H9 (cell line): Measurements from ENCODE around the gene NPIPA5. TPM values are rescaled to one million over a fixed set of nuclear protein-coding genes. Genes with fewer than 3 reads are reported as not detected.
A peak's percentile ranks its signal among the peaks of the same experiment; 100 is the strongest.

Experiments
- DNase-seq: peaks from one replicate; pipeline ENCODE4 v3.0.0-alpha.2; 2017
- H2AFZ ChIP-seq: one replicate; pipeline ENCODE4 v1.6.1; 2013; ENCODE audit warnings: mild to moderate bottlenecking, low read length, control low read depth, moderate library complexity
- H2AK5ac ChIP-seq: 2 replicates; pipeline ENCODE4 v1.6.1; 2013; ENCODE audit warnings: low read length, control low read depth, mixed read lengths; ENCODE audit not compliant: insufficient read length
- H2BK120ac ChIP-seq: one replicate; pipeline ENCODE4 v1.6.1; 2013; ENCODE audit warnings: low read depth, mild to moderate bottlenecking, low read length, control low read depth, inconsistent platforms; ENCODE audit not compliant: poor library complexity, severe bottlenecking
- H2BK12ac ChIP-seq: 2 replicates; pipeline ENCODE4 v1.6.1; 2013; ENCODE audit warnings: low read length, control low read depth, mixed read lengths, low read depth; ENCODE audit not compliant: insufficient read length
- H2BK15ac ChIP-seq: 2 replicates; pipeline ENCODE4 v1.6.1; 2013; ENCODE audit warnings: low read depth, low read length, control low read depth
- H2BK20ac ChIP-seq: one replicate; pipeline ENCODE4 v1.6.1; 2013; ENCODE audit warnings: low read depth, mild to moderate bottlenecking, low read length, control low read depth, inconsistent platforms; ENCODE audit not compliant: poor library complexity, severe bottlenecking
- H2BK5ac ChIP-seq: 2 replicates; pipeline ENCODE4 v1.6.1; 2013; ENCODE audit warnings: low read length, control low read depth, mixed read lengths; ENCODE audit not compliant: insufficient read length
- H3K14ac ChIP-seq: 2 replicates; pipeline ENCODE4 v1.6.1; 2013; ENCODE audit warnings: low read length, control low read depth; ENCODE audit not compliant: insufficient read depth
- H3K18ac ChIP-seq: 2 replicates; pipeline ENCODE4 v1.6.1; 2013; ENCODE audit warnings: low read depth, mild to moderate bottlenecking, mixed read lengths, low read length, control low read depth; ENCODE audit not compliant: insufficient read length
- H3K23ac ChIP-seq: 2 replicates; pipeline ENCODE4 v1.6.1; 2013; ENCODE audit warnings: low read length, control low read depth, mixed read lengths, low read depth; ENCODE audit not compliant: insufficient read length
- H3K23me2 ChIP-seq: 2 replicates; pipeline ENCODE4 v1.6.1; 2013; ENCODE audit warnings: low read depth, mild to moderate bottlenecking, mixed read lengths, low read length, control low read depth; ENCODE audit not compliant: insufficient read length, poor library complexity, severe bottlenecking
- H3K27ac ChIP-seq: 2 replicates; pipeline ENCODE4 v1.5.1; 2013; ENCODE audit warnings: low read length, control low read depth, mixed read lengths, low read depth; ENCODE audit not compliant: insufficient read length
- H3K27me3 ChIP-seq: 2 replicates; pipeline ENCODE4 v1.6.1; 2013; ENCODE audit warnings: low read length, control low read depth, inconsistent platforms; ENCODE audit not compliant: insufficient read depth
- H3K4ac ChIP-seq: 2 replicates; pipeline ENCODE4 v1.6.1; 2013; ENCODE audit warnings: low read depth, mild to moderate bottlenecking, control low read depth, inconsistent platforms, low read length, moderate library complexity
- H3K4me1 ChIP-seq: 2 replicates; pipeline ENCODE4 v1.6.1; 2013; ENCODE audit warnings: low read length, control low read depth, inconsistent platforms; ENCODE audit not compliant: insufficient read depth
- H3K4me2 ChIP-seq: 2 replicates; pipeline ENCODE4 v1.6.1; 2013; ENCODE audit warnings: low read length, control low read depth, mixed read lengths; ENCODE audit not compliant: insufficient read length, insufficient read depth
- H3K56ac ChIP-seq: 2 replicates; pipeline ENCODE4 v1.6.1; 2013; ENCODE audit warnings: low read depth, mild to moderate bottlenecking, mixed read lengths, low read length, control low read depth; ENCODE audit not compliant: insufficient read length
- H3K79me1 ChIP-seq: 2 replicates; pipeline ENCODE4 v1.6.1; 2013; ENCODE audit warnings: low read depth, mild to moderate bottlenecking, moderate library complexity, low read length, control low read depth, inconsistent platforms; ENCODE audit not compliant: insufficient read depth, poor library complexity, severe bottlenecking
- H3K79me2 ChIP-seq: 2 replicates; pipeline ENCODE4 v1.6.1; 2013; ENCODE audit warnings: low read length, control low read depth, inconsistent platforms; ENCODE audit not compliant: insufficient read depth
- H3K9ac ChIP-seq: 2 replicates; pipeline ENCODE4 v1.6.1; 2013; ENCODE audit warnings: low read length, control low read depth, mixed read lengths; ENCODE audit not compliant: insufficient read length; ENCODE audit errors: extremely low read depth
- H3K9me3 ChIP-seq: one replicate; pipeline ENCODE4 v1.6.1; 2013; ENCODE audit warnings: low read depth, low read length, inconsistent platforms; ENCODE audit not compliant: control insufficient read depth
- H3T11ph ChIP-seq: one replicate; pipeline ENCODE4 v1.6.1; 2013; ENCODE audit warnings: mild to moderate bottlenecking, low read length, control low read depth, inconsistent platforms
- H4K20me1 ChIP-seq: one replicate; pipeline ENCODE4 v1.6.1; 2013; ENCODE audit not compliant: control insufficient read depth, insufficient read length, insufficient read depth
- H4K5ac ChIP-seq: 2 replicates; pipeline ENCODE4 v1.6.1; 2013; ENCODE audit warnings: low read depth, mild to moderate bottlenecking, mixed read lengths, low read length, control low read depth; ENCODE audit not compliant: insufficient read length
- H4K8ac ChIP-seq: replicated peaks from 2 replicates; pipeline ENCODE4 v1.6.1; 2013; ENCODE audit warnings: low read length, control low read depth, mixed read lengths, low read depth; ENCODE audit not compliant: insufficient read length
- H4K91ac ChIP-seq: 2 replicates; pipeline ENCODE4 v1.6.1; 2013; ENCODE audit warnings: low read depth, mild to moderate bottlenecking, moderate library complexity, mixed read lengths, low read length, control low read depth; ENCODE audit not compliant: insufficient read length
- H3K27ac Mint-ChIP-seq, 3 experiments: 2 replicates in 2 of 3; 3 replicates in 1 of 3; pipeline ENCODE4 v1.8.0; 2020 to 2021; ENCODE audit warnings: mixed read lengths in 3 of 3, mild to moderate bottlenecking in 1 of 3, moderate library complexity in 1 of 3
- H3K27me3 Mint-ChIP-seq: 2 replicates; pipeline ENCODE4 v1.8.0; 2021; ENCODE audit warnings: low read depth, mild to moderate bottlenecking, moderate library complexity, mixed read lengths
- H3K36me3 Mint-ChIP-seq, 3 experiments: 2 replicates in 2 of 3; 3 replicates in 1 of 3; pipeline ENCODE4 v1.8.0; 2020 to 2021; ENCODE audit warnings: low read depth in 3 of 3, mixed read lengths in 3 of 3; ENCODE audit not compliant: insufficient read depth in 1 of 3
- H3K4me1 Mint-ChIP-seq, 2 experiments: 2 replicates each; pipeline ENCODE4 v1.8.0; 2020; ENCODE audit warnings: mixed read lengths in 2 of 2
- H3K4me3 Mint-ChIP-seq, 2 experiments: 2 replicates in 1 of 2; 3 replicates in 1 of 2; pipeline ENCODE4 v1.8.0; 2020 to 2021; ENCODE audit warnings: mild to moderate bottlenecking in 2 of 2, mixed read lengths in 2 of 2, moderate library complexity in 1 of 2
- H3K9me3 Mint-ChIP-seq, 2 experiments: 2 replicates in 1 of 2; 3 replicates in 1 of 2; pipeline ENCODE4 v1.8.0; 2020; ENCODE audit warnings: mild to moderate bottlenecking in 2 of 2, mixed read lengths in 2 of 2, moderate library complexity in 1 of 2
- CTCF ChIP-seq: fragments of 200-600 bp; sonication (generic); conservative IDR thresholded peaks from 3 replicates; pipeline ENCODE4 v1.8.0; 2021; ENCODE audit warnings: antibody characterized with exemption, mild to moderate bottlenecking
- WGBS: extraction: QIAGEN DNeasy Blood & Tissue Kit; methylation state at CpG from one replicate; pipeline ENCODE4 v1.1.7; 2013; ENCODE audit warnings: missing lambda C conversion rate, low lambda C conversion rate, mixed read lengths; ENCODE audit not compliant: insufficient read length; ENCODE audit errors: extremely low coverage; 5-methylcytosine and 5-hydroxymethylcytosine counted together
- total RNA-seq: library from RNA; stranded (reverse); gene quantifications from 2 replicates; pipeline ENCODE4 v1.2.1, GENCODE V29; 2021

The NPIPA5 gene
- total RNA-seq, 1 experiment from 2014 or later: 5.2 TPM

GRCh38 chr16:15399317-15399716, 21.2 kb upstream of the NPIPA5 start:
- Mint-ChIP-seq H3K4me1 (peaks cover 31 to 44% of the 10 kb centered on the region in 2 experiments), H3K27me3 (peaks cover 7% of the 10 kb centered on the region)
- TF ChIP-seq CTCF: no peak

More at GRCh38 chr16:15399317-15399716, 21.2 kb upstream of the NPIPA5 start:
- Histone ChIP-seq H3K23ac (no peak overlapping the region), H2BK20ac (no peak overlapping the region), H3K23me2 (peaks cover 2% of the 10 kb centered on the region), H3K79me2 (no peaks in the 10 kb centered on the region), H4K5ac (no peak overlapping the region), H3K9me3 (no peaks in the 10 kb centered on the region), H2BK5ac (no peak overlapping the region), H3K79me1 (no peaks in the 10 kb centered on the region), H3K4me1 (peaks cover 8% of the 10 kb centered on the region; the same call in 1 of the 2 replicates), H3K27me3 (no peaks in the 10 kb centered on the region), H3K4me2 (no peak overlapping the region), H3T11ph (no peak overlapping the region), H3K4ac (no peak overlapping the region), H3K18ac (no peak overlapping the region), H3K27ac (no peak overlapping the region), H2BK15ac (no peak overlapping the region), H2AFZ (no peak overlapping the region), H2BK12ac (no peak overlapping the region), H3K56ac (no peak overlapping the region), H4K20me1 (no peaks in the 10 kb centered on the region), H2AK5ac (no peak overlapping the region), H3K9ac (no peak overlapping the region), H4K8ac (no peak overlapping the region), H3K14ac (no peak overlapping the region), H2BK120ac (no peak overlapping the region), H4K91ac (no peak overlapping the region)
- Mint-ChIP-seq H3K27ac (peak overlapping the region in 2 of 3 experiments; percentile 85 to 89; a peak in 3 of 7 replicates), H3K4me3 (no peak overlapping the region), H3K36me3 (peaks cover 0 to 5% (median 0%) of the 10 kb centered on the region in 3 experiments; a peak in 1 of 7 replicates), H3K9me3 (peaks cover 0 to 3% of the 10 kb centered on the region in 2 experiments; a peak in 1 of 5 replicates)
- no peak for DNase-seq
- no CpG with 5 or more reads among the region's 3 CpGs for WGBS
